ENCODE measurements around the gene CBFA2T3. TPM values are rescaled to one million over a fixed set of nuclear protein-coding genes. Genes with fewer than 3 reads are reported as not detected.

The CBFA2T3 gene
- total RNA-seq, 1 experiment from 2014 or later, result 2.9 TPM

GRCh38 chr16:88904676-88905365 lies 72.2 kb downstream of the CBFA2T3 start:
- Mint-ChIP-seq H3K4me3 (no peak overlapping the region; a peak in 1 of 5 replicates), H3K36me3 (ENCODE audit: insufficient read depth in 1 of 3, low read depth in 3 of 3) (no peaks in the 10 kb centered on the region), H3K9me3 (no peaks in the 10 kb centered on the region), H3K27me3 (ENCODE audit: low read depth) (no peaks in the 10 kb centered on the region; the same call in 1 of the 2 replicates), H3K27ac (no peak overlapping the region), H3K4me1 (peaks cover 6 to 15% of the 10 kb centered on the region in 2 experiments; a peak in 3 of 4 replicates)
- no peaks in the 10 kb centered on the region for H3K27me3 ChIP-seq (ENCODE audit: insufficient read depth, low read length)
- no peak overlapping the region for H3K4me2 ChIP-seq (ENCODE audit: insufficient read depth, insufficient read length, low read length)
- no peak overlapping the region for H2BK15ac ChIP-seq (ENCODE audit: low read depth, low read length)
- no peak overlapping the region for H2BK120ac ChIP-seq (ENCODE audit: low read depth, low read length, poor library complexity, severe bottlenecking)
- no peak overlapping the region for H2BK12ac ChIP-seq (ENCODE audit: insufficient read length, low read depth, low read length)
- H3K79me1 ChIP-seq (ENCODE audit: insufficient read depth, low read depth, low read length, poor library complexity, severe bottlenecking), result no peaks in the 10 kb centered on the region
- H3K9ac ChIP-seq (ENCODE audit: extremely low read depth, insufficient read length, low read length), result no peak overlapping the region
- DNase-seq, result no peak
- H4K91ac ChIP-seq (ENCODE audit: insufficient read length, low read depth, low read length), result no peak overlapping the region
- TF ChIP-seq, protein P1, sequence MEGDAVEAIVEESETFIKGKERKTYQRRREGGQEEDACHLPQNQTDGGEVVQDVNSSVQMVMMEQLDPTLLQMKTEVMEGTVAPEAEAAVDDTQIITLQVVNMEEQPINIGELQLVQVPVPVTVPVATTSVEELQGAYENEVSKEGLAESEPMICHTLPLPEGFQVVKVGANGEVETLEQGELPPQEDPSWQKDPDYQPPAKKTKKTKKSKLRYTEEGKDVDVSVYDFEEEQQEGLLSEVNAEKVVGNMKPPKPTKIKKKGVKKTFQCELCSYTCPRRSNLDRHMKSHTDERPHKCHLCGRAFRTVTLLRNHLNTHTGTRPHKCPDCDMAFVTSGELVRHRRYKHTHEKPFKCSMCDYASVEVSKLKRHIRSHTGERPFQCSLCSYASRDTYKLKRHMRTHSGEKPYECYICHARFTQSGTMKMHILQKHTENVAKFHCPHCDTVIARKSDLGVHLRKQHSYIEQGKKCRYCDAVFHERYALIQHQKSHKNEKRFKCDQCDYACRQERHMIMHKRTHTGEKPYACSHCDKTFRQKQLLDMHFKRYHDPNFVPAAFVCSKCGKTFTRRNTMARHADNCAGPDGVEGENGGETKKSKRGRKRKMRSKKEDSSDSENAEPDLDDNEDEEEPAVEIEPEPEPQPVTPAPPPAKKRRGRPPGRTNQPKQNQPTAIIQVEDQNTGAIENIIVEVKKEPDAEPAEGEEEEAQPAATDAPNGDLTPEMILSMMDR (conservative IDR thresholded peaks at IDR 0.05), result no peak
- H3K79me2 ChIP-seq (ENCODE audit: insufficient read depth, low read length), result no peaks in the 10 kb centered on the region
- no CpG with 5 or more reads among the region's 21 CpGs for WGBS (ENCODE audit: extremely low coverage, insufficient read length, low lambda C conversion rate)
- H3K4me1 ChIP-seq (ENCODE audit: insufficient read depth, low read length), result no peaks in the 10 kb centered on the region
- H2BK20ac ChIP-seq (ENCODE audit: low read depth, low read length, poor library complexity, severe bottlenecking), result no peak overlapping the region
- H3K23me2 ChIP-seq (ENCODE audit: insufficient read length, low read depth, low read length, poor library complexity, severe bottlenecking), result no peaks in the 10 kb centered on the region
- no peak overlapping the region for H3K14ac ChIP-seq (ENCODE audit: insufficient read depth, low read length)
- no peak overlapping the region for H4K8ac ChIP-seq (replicated peaks; ENCODE audit: insufficient read length, low read depth, low read length)
- no peak overlapping the region for H3K23ac ChIP-seq (ENCODE audit: insufficient read length, low read depth, low read length)
- no peak overlapping the region for H3K56ac ChIP-seq (ENCODE audit: insufficient read length, low read depth, low read length)
- H3K27ac ChIP-seq (ENCODE audit: insufficient read length, low read depth, low read length), result no peak overlapping the region
- no peak overlapping the region for H3K18ac ChIP-seq (ENCODE audit: insufficient read length, low read depth, low read length)
- no peak overlapping the region for H3K4ac ChIP-seq (ENCODE audit: low read depth, low read length)
- no peak overlapping the region for H2AK5ac ChIP-seq (ENCODE audit: insufficient read length, low read length)
- H2AFZ ChIP-seq (ENCODE audit: low read length), result no peak overlapping the region
- H4K5ac ChIP-seq (ENCODE audit: insufficient read length, low read depth, low read length), result no peak overlapping the region
- H3T11ph ChIP-seq (ENCODE audit: low read length), result no peak overlapping the region
- H3K9me3 ChIP-seq (ENCODE audit: control insufficient read depth, low read depth, low read length), result no peaks in the 10 kb centered on the region
- H4K20me1 ChIP-seq (ENCODE audit: control insufficient read depth, insufficient read depth, insufficient read length), result no peaks in the 10 kb centered on the region
- H2BK5ac ChIP-seq (ENCODE audit: insufficient read length, low read length), result no peak overlapping the region

Data from H9 (cell line).